Measurements from ENCODE around the gene DCAF11. TPM values are rescaled to one million over a fixed set of nuclear protein-coding genes. Genes with fewer than 3 reads are reported as not detected.

The DCAF11 gene
- total and polyA plus RNA-seq, 2 of the 13 experiments (the other 11 are each of a cell fraction or from before 2014, with no cell fraction given): 150 to 257 TPM

- peak; percentile 98 for TF ChIP-seq DRAP1 (CRISPR knock-in tag; IDR thresholded peaks at IDR 0.05)
- TF ChIP-seq NR2F6 (IDR thresholded peaks at IDR 0.05): no peak
- peak; percentile 18; the same call in 1 of the 2 replicates for TF ChIP-seq NR2F6 (CRISPR knock-in tag; IDR thresholded peaks at IDR 0.05)
- TF ChIP-seq ZNF816 (CRISPR knock-in tag; IDR thresholded peaks at IDR 0.05; ENCODE audit: borderline replicate concordance): no peak
- TF ChIP-seq ZNF616 (CRISPR knock-in tag; IDR thresholded peaks at IDR 0.05; ENCODE audit: low read depth): no peak; the same call in none of the 2 replicates
- TF ChIP-seq MLXIP (CRISPR knock-in tag; IDR thresholded peaks at IDR 0.05; ENCODE audit: borderline replicate concordance): peak; percentile 33
- TF ChIP-seq NCOR1 (IDR thresholded peaks at IDR 0.05; ENCODE audit: borderline replicate concordance, low read length): peak; percentile 62; the same call in 1 of the 2 replicates
- TF ChIP-seq ZNF207 (IDR thresholded peaks at IDR 0.05; ENCODE audit: borderline replicate concordance): no peak
- no peak for TF ChIP-seq U2AF2 (IDR thresholded peaks at IDR 0.05; ENCODE audit: low read depth, low read length)
- TF ChIP-seq SRF (IDR thresholded peaks at IDR 0.05; ENCODE audit: low read depth, low read length): peak; percentile 39; the same call in 1 of the 2 replicates
- TF ChIP-seq ETV6 (CRISPR knock-in tag; conservative IDR thresholded peaks at IDR 0.05): no peak; the same call in 1 of the 2 replicates
- peak; percentile 97 for TF ChIP-seq SAP130 (CRISPR knock-in tag; IDR thresholded peaks at IDR 0.05; ENCODE audit: low read depth)
- peak; percentile 31 for TF ChIP-seq ZHX2 (IDR thresholded peaks at IDR 0.05; ENCODE audit: low read depth)
- no peak for TF ChIP-seq ZHX2 (CRISPR knock-in tag; IDR thresholded peaks at IDR 0.05; ENCODE audit: borderline replicate concordance)
- no peak for TF ChIP-seq ZBTB1 (CRISPR knock-in tag; IDR thresholded peaks at IDR 0.05; ENCODE audit: borderline replicate concordance)
- TF ChIP-seq HNRNPL (IDR thresholded peaks at IDR 0.05; ENCODE audit: low read depth, low read length): peak; percentile 92
- peak; percentile 53 for TF ChIP-seq CTCF (CRISPR knock-in tag; IDR thresholded peaks at IDR 0.05)
- no peak for TF ChIP-seq ZNF709 (CRISPR knock-in tag; IDR thresholded peaks at IDR 0.05)
Observed at GRCh38 chr14:24141097-24141880, 26.7 kb downstream of the DCAF11 start, which contains the start of gene EMC9 (continued).
